AG09319 (cell line): ENCODE measurements around the gene ACTN4.

Source experiments
- DNase-seq: peaks from one replicate; pipeline ENCODE4 v3.0.0-alpha.2; 2010; ENCODE audit warnings: low read depth; ENCODE audit errors: extremely low read depth
- TF ChIP-seq, protein P1 (sequence below): IDR thresholded peaks from 2 replicates; pipeline ENCODE4 v1.5.1; 2011; ENCODE audit warnings: low read depth, mild to moderate bottlenecking, inconsistent platforms, low read length, moderate library complexity

ACTN4 gene

DNA sequence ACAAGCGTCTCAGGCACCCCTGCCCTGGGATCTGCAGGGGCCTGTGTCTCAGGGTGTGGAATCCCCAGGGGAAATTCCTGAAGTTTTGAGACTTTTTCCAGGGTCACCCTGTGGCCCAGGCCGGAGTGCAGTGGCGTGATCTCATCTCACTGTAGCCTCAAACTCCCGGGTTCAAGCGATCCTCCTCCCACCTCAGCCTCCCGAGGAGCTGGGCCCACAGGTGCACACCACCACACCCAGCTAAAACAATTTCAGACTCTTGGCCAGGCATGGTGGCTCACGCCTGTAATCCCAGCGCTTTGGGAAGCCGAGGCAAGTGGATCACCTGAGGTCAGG lies 92.8 kb downstream of the ACTN4 start:
- TF ChIP-seq, protein P1, sequence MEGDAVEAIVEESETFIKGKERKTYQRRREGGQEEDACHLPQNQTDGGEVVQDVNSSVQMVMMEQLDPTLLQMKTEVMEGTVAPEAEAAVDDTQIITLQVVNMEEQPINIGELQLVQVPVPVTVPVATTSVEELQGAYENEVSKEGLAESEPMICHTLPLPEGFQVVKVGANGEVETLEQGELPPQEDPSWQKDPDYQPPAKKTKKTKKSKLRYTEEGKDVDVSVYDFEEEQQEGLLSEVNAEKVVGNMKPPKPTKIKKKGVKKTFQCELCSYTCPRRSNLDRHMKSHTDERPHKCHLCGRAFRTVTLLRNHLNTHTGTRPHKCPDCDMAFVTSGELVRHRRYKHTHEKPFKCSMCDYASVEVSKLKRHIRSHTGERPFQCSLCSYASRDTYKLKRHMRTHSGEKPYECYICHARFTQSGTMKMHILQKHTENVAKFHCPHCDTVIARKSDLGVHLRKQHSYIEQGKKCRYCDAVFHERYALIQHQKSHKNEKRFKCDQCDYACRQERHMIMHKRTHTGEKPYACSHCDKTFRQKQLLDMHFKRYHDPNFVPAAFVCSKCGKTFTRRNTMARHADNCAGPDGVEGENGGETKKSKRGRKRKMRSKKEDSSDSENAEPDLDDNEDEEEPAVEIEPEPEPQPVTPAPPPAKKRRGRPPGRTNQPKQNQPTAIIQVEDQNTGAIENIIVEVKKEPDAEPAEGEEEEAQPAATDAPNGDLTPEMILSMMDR, result no peak
- DNase-seq, result no peak

DNA sequence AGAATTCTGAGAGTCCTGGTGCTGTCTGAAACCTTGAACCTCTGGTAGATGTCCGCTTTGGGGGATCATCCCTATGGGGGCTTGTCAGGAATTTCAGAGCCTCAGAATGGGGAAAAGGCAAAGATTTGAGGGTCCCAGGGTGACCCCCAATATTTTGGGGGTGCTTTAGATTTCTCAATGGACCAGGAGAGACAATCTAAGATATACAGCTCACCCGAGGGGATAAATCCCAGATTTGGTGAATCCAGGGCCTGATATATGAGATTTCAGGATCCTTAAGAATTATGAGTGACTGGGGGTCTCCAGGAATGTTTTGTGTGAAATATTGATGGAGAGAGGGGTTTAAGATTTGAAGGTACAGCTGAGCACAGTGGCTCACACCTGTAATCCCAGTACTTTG lies 93.5 kb downstream of the ACTN4 start:
- TF ChIP-seq, protein P1, result no peak
- no peak for DNase-seq

DNA sequence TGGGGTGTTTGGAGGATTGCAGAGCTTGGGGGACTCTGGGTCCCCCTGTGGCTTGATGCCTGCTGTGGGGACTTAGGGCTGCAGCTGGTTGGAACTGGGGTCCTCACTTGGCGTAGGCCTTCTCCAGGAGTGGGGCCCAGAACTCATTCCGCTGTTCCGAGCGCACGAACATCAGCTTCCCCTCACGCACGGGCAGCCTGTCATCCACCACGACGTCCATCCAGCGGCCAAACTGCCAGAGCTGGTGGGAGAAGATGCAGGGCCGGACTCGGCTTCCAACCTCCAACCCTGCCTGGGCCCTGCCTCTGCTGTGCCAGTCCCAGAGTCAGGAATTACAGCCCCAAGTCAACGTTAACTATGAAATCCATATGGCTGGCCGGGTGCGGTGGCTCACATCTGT lies 94.2 kb downstream of the ACTN4 start:
- TF ChIP-seq, protein P1, result no peak
- no peak for DNase-seq

DNA sequence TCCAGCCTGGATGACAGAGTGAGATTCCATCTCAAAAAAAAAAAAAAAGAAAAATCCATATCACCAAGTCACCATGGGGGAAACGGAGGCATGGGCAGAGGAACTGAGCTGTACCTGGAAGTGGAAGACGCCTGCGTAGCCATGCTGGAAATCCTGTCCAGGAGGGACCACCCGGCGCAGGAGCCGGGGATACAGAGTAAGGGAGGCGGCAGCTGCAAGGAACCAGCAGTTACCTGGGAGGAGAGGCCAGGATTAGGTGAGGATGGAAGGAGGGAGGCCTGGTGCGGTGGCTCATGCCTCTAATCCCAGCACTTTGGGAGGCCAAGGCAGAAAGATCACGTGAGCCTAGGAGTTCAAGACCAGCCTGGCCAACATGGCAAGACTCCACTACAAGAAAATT lies 94.8 kb downstream of the ACTN4 start:
- TF ChIP-seq, protein P1, result no peak
- no peak for DNase-seq

DNA sequence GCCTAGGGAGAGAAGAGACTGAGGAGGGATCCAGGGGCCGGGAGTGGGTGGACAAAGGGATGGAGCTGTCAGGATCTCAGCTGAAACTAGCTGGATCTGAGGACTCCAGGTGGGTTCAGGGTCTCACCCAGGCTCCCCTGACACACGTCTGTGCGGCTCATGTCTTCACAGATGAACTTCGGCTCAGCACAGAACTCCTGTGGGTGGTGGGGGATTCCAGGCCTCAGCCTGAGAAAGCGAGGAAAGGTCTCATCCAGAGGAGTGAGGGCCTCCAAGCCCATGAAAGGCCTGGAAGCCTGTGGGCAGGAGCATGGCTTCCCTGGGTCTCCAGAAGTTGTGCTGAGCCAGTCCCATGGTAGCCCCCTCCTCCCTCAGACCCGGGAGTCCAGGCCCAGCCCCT lies 95.5 kb downstream of the ACTN4 start:
- TF ChIP-seq, protein P1, result no peak
- no peak for DNase-seq

DNA sequence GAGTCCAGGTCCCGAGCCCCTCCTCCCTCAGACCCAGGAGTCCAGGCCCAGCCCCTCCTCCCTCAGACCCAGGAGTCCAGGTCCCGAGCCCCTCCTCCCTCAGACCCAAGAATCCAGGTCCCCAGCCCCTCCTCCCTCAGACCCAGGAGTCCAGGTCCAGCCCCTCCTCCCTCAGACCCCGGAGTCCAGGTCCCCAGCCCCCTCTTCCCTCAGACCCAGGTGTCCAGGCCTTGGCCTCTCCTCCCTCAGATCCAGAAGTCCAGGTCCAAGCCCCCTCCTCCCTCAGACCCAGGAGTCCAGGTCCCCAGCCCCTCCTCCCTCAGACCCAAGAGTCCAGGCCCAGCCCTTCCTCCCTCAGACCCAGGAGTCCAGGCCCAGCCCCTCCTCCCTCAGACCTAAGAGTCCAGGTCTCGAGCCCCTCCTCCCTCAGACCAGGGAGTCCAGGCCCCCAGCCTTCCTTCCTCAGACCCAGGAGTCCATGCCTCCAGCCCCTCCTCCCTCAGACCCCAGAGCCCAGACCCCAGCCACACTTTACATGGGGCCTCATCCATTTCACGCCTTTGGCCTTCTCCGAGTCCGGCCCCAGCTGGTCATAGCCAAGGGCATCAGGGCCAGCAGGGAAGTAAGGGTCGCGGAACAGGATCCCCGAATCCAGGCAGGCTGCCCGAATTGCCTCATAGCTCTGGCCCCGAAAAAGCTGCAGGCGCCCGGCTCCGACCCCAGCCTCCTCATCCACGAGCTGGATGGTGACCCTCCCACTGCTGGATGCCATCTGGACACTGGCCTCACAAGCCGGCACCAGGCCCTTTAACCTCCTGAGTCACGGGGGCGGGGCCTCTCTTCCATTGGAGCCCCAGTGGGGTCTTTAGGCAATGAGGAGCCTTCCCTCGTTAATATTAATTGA lies 96.2 kb downstream of the ACTN4 start:
- TF ChIP-seq, protein P1, result no peak

DNA sequence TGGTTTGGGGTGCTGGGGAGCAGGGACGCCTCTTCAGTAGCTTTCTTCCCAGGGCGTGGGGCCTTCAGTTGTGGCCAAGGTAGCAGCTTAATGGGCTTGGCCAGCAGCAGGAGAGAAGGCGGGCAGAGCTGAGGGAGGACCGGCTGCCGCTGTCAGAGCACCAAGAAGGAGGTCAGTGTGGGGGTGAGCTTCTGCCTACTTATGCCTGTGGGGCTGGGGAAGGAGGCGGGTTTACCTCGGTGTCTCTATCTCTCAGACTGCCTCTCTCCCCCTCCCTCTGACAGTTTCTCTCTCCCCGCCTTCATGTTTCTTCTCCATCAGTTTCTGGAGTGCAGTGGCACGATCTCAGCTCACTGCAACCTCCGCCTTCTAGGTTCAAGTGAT lies 96.8 kb downstream of the ACTN4 start, which contains the start of gene CAPN12:
Gene CAPN12, minus strand, starts transcription at position 177 of the 384 bp plus-strand sequence. CDS start 309 bp downstream, outside the sequence.
- TF ChIP-seq, protein P1, result no peak
- no peak for DNase-seq

More for the DNA sequence above, 96.2 kb downstream of the ACTN4 start:
- no peak for DNase-seq
